ENCODE data around the gene ARID1A. TPM values are rescaled to one million over a fixed set of nuclear protein-coding genes. Genes with fewer than 3 reads are reported as not detected.

ARID1A gene
- total and polyA plus RNA-seq, 4 donors: 12.2 to 31.9 (median 20.2) TPM

GRCh38 chr1:26759531-26759930 is 63.7 kb downstream of the ARID1A start:
- Histone ChIP-seq H3K27me3 (ENCODE audit: control insufficient read depth in 4 of 4, insufficient read depth in 4 of 4, low read length in 3 of 4) (no peaks in the 10 kb centered on the region), H3K9me3 (ENCODE audit: control insufficient read depth in 4 of 4, low read length in 3 of 4) (no peaks in the 10 kb centered on the region), H3K9ac (ENCODE audit: low read depth in 1 of 2, low read length in 2 of 2) (no peak overlapping the region), H3K4me1 (ENCODE audit: control insufficient read depth in 4 of 4, insufficient read depth in 4 of 4, low read length in 3 of 4) (peaks cover 10 to 19% (median 17%) of the 10 kb centered on the region in 4 donors), H3K4me3 (ENCODE audit: low read depth in 1 of 3, low read length in 3 of 3) (no peak overlapping the region), H3K27ac (ENCODE audit: low read depth in 1 of 2, low read length in 2 of 2) (peak overlapping the region; percentile 6 to 13), H3K36me3 (ENCODE audit: control insufficient read depth in 4 of 4, insufficient read depth in 3 of 4, low read depth in 1 of 4, low read length in 3 of 4) (peaks cover 14 to 38% (median 26%) of the 10 kb centered on the region in 4 donors)
- TF ChIP-seq HNF4A (conservative IDR thresholded peaks at IDR 0.05) (peak in 1 of 2 donors; percentile 30), EGR1 (IDR thresholded peaks at IDR 0.05; ENCODE audit: low read depth in 2 of 2) (no peak), GABPA (IDR thresholded peaks at IDR 0.05 in 1 of 2, conservative IDR thresholded peaks at IDR 0.05 in 1 of 2) (no peak), ATF3 (IDR thresholded peaks at IDR 0.05) (no peak), FOXA2 (IDR thresholded peaks at IDR 0.05) (no peak), RAD21 (IDR thresholded peaks at IDR 0.05) (peak; percentile 4 to 11), RXRA (IDR thresholded peaks at IDR 0.05) (peak; percentile 50 to 78), TAF1 (conservative IDR thresholded peaks at IDR 0.05) (no peak), JUND (IDR thresholded peaks at IDR 0.05) (no peak), NR2F2 (IDR thresholded peaks at IDR 0.05) (no peak), CTCF (IDR thresholded peaks at IDR 0.05; ENCODE audit: low read depth, low read length, missing input control) (no peak)
- DNase-seq (ENCODE audit: low spot score): no peak

- no peak overlapping the region for H3K9ac ChIP-seq (ENCODE audit: low read depth in 1 of 2, low read length in 2 of 2)
- 72% methylated on average over 3 of the region's 3 CpGs for WGBS
- H3K27ac ChIP-seq (ENCODE audit: low read depth in 1 of 2, low read length in 2 of 2): no peak overlapping the region
- DNase-seq (ENCODE audit: low spot score): no peak
- H3K9me3 ChIP-seq (ENCODE audit: control insufficient read depth in 4 of 4, low read length in 3 of 4): no peaks in the 10 kb centered on the region
- no peaks in the 10 kb centered on the region for H3K27me3 ChIP-seq (ENCODE audit: control insufficient read depth in 4 of 4, insufficient read depth in 4 of 4, low read length in 3 of 4)
- TF ChIP-seq MAX (IDR thresholded peaks at IDR 0.05) (no peak), CTCF (IDR thresholded peaks at IDR 0.05; ENCODE audit: low read depth, low read length, missing input control) (peak; percentile 17), RAD21 (IDR thresholded peaks at IDR 0.05) (peak in 1 of 2 donors; percentile 58)
- H3K4me1 ChIP-seq (ENCODE audit: control insufficient read depth in 4 of 4, insufficient read depth in 4 of 4, low read length in 3 of 4): peaks cover 6 to 17% (median 16%) of the 10 kb centered on the region in 4 donors
- no peak overlapping the region for H3K4me3 ChIP-seq (ENCODE audit: low read depth in 1 of 3, low read length in 3 of 3)
- peaks cover 15 to 41% (median 30%) of the 10 kb centered on the region in 4 donors for H3K36me3 ChIP-seq (ENCODE audit: control insufficient read depth in 4 of 4, insufficient read depth in 3 of 4, low read depth in 1 of 4, low read length in 3 of 4)
These were observed 65.4 kb downstream of the ARID1A start for GRCh38 chr1:26761217-26761616.

- H3K4me1 ChIP-seq (ENCODE audit: control insufficient read depth in 4 of 4, insufficient read depth in 4 of 4, low read length in 3 of 4): peaks cover 0 to 9% (median 0%) of the 10 kb centered on the region in 4 donors
- H3K27me3 ChIP-seq (ENCODE audit: control insufficient read depth in 4 of 4, insufficient read depth in 4 of 4, low read length in 3 of 4): no peaks in the 10 kb centered on the region
- H3K27ac ChIP-seq (ENCODE audit: low read depth in 1 of 2, low read length in 2 of 2): no peak overlapping the region
- 94% methylated on average over 4 of the region's 4 CpGs for WGBS
- H3K36me3 ChIP-seq (ENCODE audit: control insufficient read depth in 4 of 4, insufficient read depth in 3 of 4, low read depth in 1 of 4, low read length in 3 of 4): peaks cover 20 to 67% (median 52%) of the 10 kb centered on the region in 4 donors
- TF ChIP-seq ATF3 (IDR thresholded peaks at IDR 0.05) (no peak), YY1 (IDR thresholded peaks at IDR 0.05) (no peak)
- no peaks in the 10 kb centered on the region for H3K9me3 ChIP-seq (ENCODE audit: control insufficient read depth in 4 of 4, low read length in 3 of 4)
- DNase-seq (ENCODE audit: low spot score): no peak
- H3K9ac ChIP-seq (ENCODE audit: low read depth in 1 of 2, low read length in 2 of 2): no peak overlapping the region
- H3K4me3 ChIP-seq (ENCODE audit: low read depth in 1 of 3, low read length in 3 of 3): no peak overlapping the region
These were observed 71.9 kb downstream of the ARID1A start for GRCh38 chr1:26767714-26768113.
